ENCODE results near the gene TEC. TPM values are rescaled to one million over a fixed set of nuclear protein-coding genes. Genes with fewer than 3 reads are reported as not detected.

Gene TEC
- polyA plus RNA-seq, 4 donors = 3.4 to 4.1 (median 4.0) TPM

- DNase-seq (ENCODE audit: low read depth in 4 of 4, low spot score in 3 of 4) = no peak
Observed at GRCh38 chr4:48270523-48270897, 872 bp upstream of the TEC start.

- DNase-seq (ENCODE audit: low read depth in 4 of 4, low spot score in 3 of 4) = peak; percentile 59 to 73 (median 62)
Observed at GRCh38 chr4:48269861-48270522, 354 bp upstream of the TEC start.

GRCh38 chr4:48267574-48267973, 2.1 kb downstream of the TEC start:
- no peak for DNase-seq (ENCODE audit: low read depth in 4 of 4, low spot score in 3 of 4)

- DNase-seq (ENCODE audit: low read depth in 4 of 4, low spot score in 3 of 4) = no peak
Observed at GRCh38 chr4:48266781-48267180, 2.9 kb downstream of the TEC start.

GRCh38 chr4:48262926-48263325, 6.7 kb downstream of the TEC start:
- no peak for DNase-seq (ENCODE audit: low read depth in 4 of 4, low spot score in 3 of 4)

- no peak for DNase-seq (ENCODE audit: low read depth in 4 of 4, low spot score in 3 of 4)
Observed at GRCh38 chr4:48262484-48262883, 7.2 kb downstream of the TEC start.

GRCh38 chr4:48261281-48261680, 8.4 kb downstream of the TEC start:
- no peak for DNase-seq (ENCODE audit: low read depth in 4 of 4, low spot score in 3 of 4)

- DNase-seq (ENCODE audit: low read depth in 4 of 4, low spot score in 3 of 4) = no peak
Observed at GRCh38 chr4:48259748-48260147, 9.9 kb downstream of the TEC start.

GRCh38 chr4:48258845-48259397, 10.7 kb downstream of the TEC start:
- no peak for DNase-seq (ENCODE audit: low read depth in 4 of 4, low spot score in 3 of 4)

GRCh38 chr4:48255959-48256342, 13.7 kb downstream of the TEC start:
- DNase-seq (ENCODE audit: low read depth in 4 of 4, low spot score in 3 of 4) = no peak

GRCh38 chr4:48255072-48255958, 14.3 kb downstream of the TEC start:
- no peak for DNase-seq (ENCODE audit: low read depth in 4 of 4, low spot score in 3 of 4)

- no peak for DNase-seq (ENCODE audit: low read depth in 4 of 4, low spot score in 3 of 4)
Observed at GRCh38 chr4:48254381-48255071, 15.1 kb downstream of the TEC start.

- DNase-seq (ENCODE audit: low read depth in 4 of 4, low spot score in 3 of 4) = no peak
Observed at GRCh38 chr4:48252313-48252712, 17.3 kb downstream of the TEC start.

- DNase-seq (ENCODE audit: low read depth in 4 of 4, low spot score in 3 of 4) = no peak
Observed at GRCh38 chr4:48250980-48251379, 18.7 kb downstream of the TEC start.

- DNase-seq (ENCODE audit: low read depth in 4 of 4, low spot score in 3 of 4) = no peak
Observed at GRCh38 chr4:48250343-48250742, 19.3 kb downstream of the TEC start.

GRCh38 chr4:48249378-48249777, 20.3 kb downstream of the TEC start:
- no peak for DNase-seq (ENCODE audit: low read depth in 4 of 4, low spot score in 3 of 4)

GRCh38 chr4:48248559-48248953, 21.1 kb downstream of the TEC start:
- DNase-seq (ENCODE audit: low read depth in 4 of 4, low spot score in 3 of 4) = no peak

- DNase-seq (ENCODE audit: low read depth in 4 of 4, low spot score in 3 of 4) = no peak
Observed at GRCh38 chr4:48247878-48248558, 21.6 kb downstream of the TEC start.

- no peak for DNase-seq (ENCODE audit: low read depth in 4 of 4, low spot score in 3 of 4)
Observed at GRCh38 chr4:48247142-48247877, 22.3 kb downstream of the TEC start.

GRCh38 chr4:48244665-48245064, 25.0 kb downstream of the TEC start:
- no peak for DNase-seq (ENCODE audit: low read depth in 4 of 4, low spot score in 3 of 4)

Measured in right renal pelvis (tissue), 4 donors.